Chondrocyte (in vitro differentiated cells): ENCODE results near the gene AMFR. TPM values are rescaled to one million over a fixed set of nuclear protein-coding genes. Genes with fewer than 3 reads are reported as not detected.

Experiments used
- DNase-seq: peaks from one replicate; pipeline ENCODE4 v3.0.0; 2021; ENCODE audit warnings: mixed read lengths, low spot score
- H3K27ac Mint-ChIP-seq: one replicate; pipeline ENCODE4 v1.8.0; 2021; ENCODE audit warnings: mild to moderate bottlenecking, moderate library complexity, mixed read lengths; ENCODE audit not compliant: unreplicated experiment
- H3K27me3 Mint-ChIP-seq: 2 replicates; pipeline ENCODE4 v1.8.0; 2021; ENCODE audit warnings: low read depth, mixed read lengths
- H3K36me3 Mint-ChIP-seq: 2 replicates; pipeline ENCODE4 v1.8.0; 2021; ENCODE audit warnings: low read depth, mixed read lengths
- H3K4me1 Mint-ChIP-seq: 2 replicates; pipeline ENCODE4 v1.8.0; 2021; ENCODE audit warnings: low read depth, mild to moderate bottlenecking, mixed read lengths
- H3K4me3 Mint-ChIP-seq: one replicate; pipeline ENCODE4 v1.8.0; 2021; ENCODE audit warnings: mild to moderate bottlenecking, moderate library complexity, mixed read lengths; ENCODE audit not compliant: unreplicated experiment
- H3K9me3 Mint-ChIP-seq: 2 replicates; pipeline ENCODE4 v1.8.0; 2021; ENCODE audit warnings: low read depth, mixed read lengths
- CTCF ChIP-seq: fragments of 200-600 bp; sonication (generic); IDR thresholded peaks from 2 replicates; pipeline ENCODE4 v1.5.0; 2021; ENCODE audit warnings: antibody characterized with exemption, mild to moderate bottlenecking, moderate library complexity
- total RNA-seq: library from RNA; stranded (reverse); gene quantifications from 3 replicates; pipeline ENCODE4 v1.2.1, GENCODE V29; 2021

AMFR gene
- total RNA-seq, 1 donor from 2014 or later, result 104 TPM

DNA sequence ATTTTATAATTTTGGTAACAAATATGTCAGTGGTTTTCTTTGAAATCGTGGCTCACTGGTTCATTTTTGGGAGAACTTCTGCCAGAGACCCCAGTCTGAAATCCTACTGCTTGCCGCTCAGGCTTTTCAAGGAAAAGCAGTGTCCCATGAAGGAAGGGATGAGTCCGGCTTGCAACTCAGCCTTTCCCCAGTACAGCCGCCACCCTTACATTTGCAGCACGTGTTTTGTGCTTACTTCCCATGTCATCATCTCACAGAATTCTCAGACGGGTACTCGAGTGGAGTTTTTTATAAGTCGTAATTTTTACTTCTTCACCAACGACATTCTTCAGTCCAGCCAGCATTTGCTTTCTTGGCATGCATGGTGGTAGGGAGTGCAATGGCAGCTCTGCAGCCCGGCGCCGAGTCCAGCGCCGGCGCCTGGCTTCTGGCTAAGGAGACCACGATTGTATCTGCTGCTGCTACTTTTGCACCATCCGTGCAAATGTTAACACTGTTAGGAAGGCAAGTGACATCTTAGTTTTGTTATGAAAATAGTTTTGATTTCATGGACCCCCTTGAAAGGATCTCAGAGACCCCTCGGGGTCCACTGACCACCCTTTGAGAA, 111.0 kb downstream of the AMFR start:
- no peak overlapping the region for H3K27ac Mint-ChIP-seq
- H3K4me3 Mint-ChIP-seq, result no peak overlapping the region
- no peak for TF ChIP-seq CTCF
- no peak for DNase-seq
- peaks cover 5% of the 10 kb centered on the region for H3K4me1 Mint-ChIP-seq
- no peaks in the 10 kb centered on the region for H3K36me3 Mint-ChIP-seq
- H3K27me3 Mint-ChIP-seq, result peaks cover 4% of the 10 kb centered on the region
- no peaks in the 10 kb centered on the region for H3K9me3 Mint-ChIP-seq

DNA sequence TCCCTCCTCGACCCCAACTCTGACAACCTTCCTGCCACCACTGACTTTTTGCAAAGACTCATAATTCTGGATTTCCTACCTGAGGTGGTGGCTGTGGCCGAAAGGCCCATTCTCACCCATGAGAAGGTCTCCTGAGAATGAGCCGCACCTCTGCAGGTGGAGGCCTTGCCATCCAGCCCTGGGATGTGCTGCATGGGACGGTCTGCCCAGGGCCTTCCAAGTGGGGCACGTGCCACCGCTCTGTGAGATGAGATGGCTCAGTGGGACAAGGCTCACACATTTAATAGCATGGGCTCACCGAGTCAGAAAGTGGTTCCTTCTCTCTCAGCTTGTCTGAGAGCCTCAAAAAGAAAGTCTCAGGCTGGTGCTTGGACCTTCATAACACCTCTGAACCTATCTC, 112.8 kb downstream of the AMFR start:
- no peak for TF ChIP-seq CTCF
- Mint-ChIP-seq H3K4me3 (no peak overlapping the region), H3K27me3 (peaks cover 15% of the 10 kb centered on the region), H3K36me3 (peaks cover under 1% of the 10 kb centered on the region), H3K4me1 (no peaks in the 10 kb centered on the region), H3K27ac (no peak overlapping the region), H3K9me3 (no peaks in the 10 kb centered on the region)
- DNase-seq, result no peak

- H3K4me3 Mint-ChIP-seq, result no peak overlapping the region
- no peak overlapping the region for H3K27ac Mint-ChIP-seq
- DNase-seq, result no peak
- peaks cover 1% of the 10 kb centered on the region for H3K36me3 Mint-ChIP-seq
- TF ChIP-seq CTCF, result no peak
- H3K27me3 Mint-ChIP-seq, result peaks cover 17% of the 10 kb centered on the region
- H3K9me3 Mint-ChIP-seq, result no peaks in the 10 kb centered on the region
- no peaks in the 10 kb centered on the region for H3K4me1 Mint-ChIP-seq
Observed at GRCh38 chr16:56312028-56312300, 113.4 kb downstream of the AMFR start.

Other genes with a start within 250 kb of the AMFR start
- 0.60 to 1.2 TPM (median 0.85 TPM) in 3 replicates for gene GNAO1, start 234.1 kb downstream of the AMFR start, total RNA-seq
- gene NUDT21, start 25.8 kb upstream of the AMFR start, total RNA-seq, result 69.0 to 80.5 TPM (median 72.7 TPM) in 3 replicates
- 62.6 to 68.6 TPM (median 62.9 TPM) in 3 replicates for gene OGFOD1, start 26.0 kb upstream of the AMFR start, total RNA-seq
- gene BBS2, start 94.5 kb upstream of the AMFR start, total RNA-seq, result 32.6 to 47.0 TPM (median 36.9 TPM) in 3 replicates
- gene MT4, start 139.5 kb upstream of the AMFR start, total RNA-seq, result not detected in 3 replicates
- 0.77 TPM in 1 of 3 replicates, not detected in the others for gene MT3, start 164.0 kb upstream of the AMFR start, total RNA-seq
- 160 to 407 TPM (median 183 TPM) in 3 replicates for gene MT2A, start 183.0 kb upstream of the AMFR start, total RNA-seq
- gene MT1E, start 200.2 kb upstream of the AMFR start, total RNA-seq, result 23.2 to 35.8 TPM (median 31.4 TPM) in 3 replicates
- gene MT1M, start 207.1 kb upstream of the AMFR start, total RNA-seq, result 0.35 to 0.59 TPM in 2 of 3 replicates, not detected in the other
- 1.1 TPM in 1 of 3 replicates, not detected in the others for gene MT1A, start 213.1 kb upstream of the AMFR start, total RNA-seq
- not detected in 3 replicates for gene MT1B, start 226.3 kb upstream of the AMFR start, total RNA-seq
- gene MT1F, start 232.4 kb upstream of the AMFR start, total RNA-seq, result 2.6 to 5.8 TPM (median 4.4 TPM) in 3 replicates
- 1.1 TPM in 2 of 3 replicates, not detected in the other for gene MT1G, start 242.5 kb upstream of the AMFR start, total RNA-seq
- gene MT1H, start 244.3 kb upstream of the AMFR start, total RNA-seq, result not detected in 3 replicates